Ascending aorta (tissue), 2 donors: ENCODE data around the gene SMAD1. TPM values are rescaled to one million over a fixed set of nuclear protein-coding genes. Genes with fewer than 3 reads are reported as not detected.

Experiments used
- DNase-seq, 2 donors: peaks; one replicate each; pipeline ENCODE4 v3.0.0-alpha.2; 2019; ENCODE audit warnings: low spot score in 2 of 2
- H3K27ac ChIP-seq, 2 donors: fragments of 200-600 bp; sonication (generic); one replicate each; pipeline ENCODE4 v1.5.1; 2016 to 2017; ENCODE audit warnings: mild to moderate bottlenecking in 1 of 2
- H3K27me3 ChIP-seq: fragments of 200-600 bp; sonication (generic); one replicate; pipeline ENCODE4 v1.5.1; 2017
- H3K36me3 ChIP-seq, 2 donors: fragments of 200-600 bp; sonication (generic); one replicate each; pipeline ENCODE4 v1.5.1; 2016
- H3K4me1 ChIP-seq, 2 donors: fragments of 200-600 bp; sonication (generic); one replicate each; pipeline ENCODE4 v1.5.1; 2016 to 2017; ENCODE audit warnings: mild to moderate bottlenecking in 1 of 2
- H3K4me3 ChIP-seq, 2 donors: fragments of 200-600 bp; sonication (generic); one replicate each; pipeline ENCODE4 v1.5.1; 2016 to 2017; ENCODE audit warnings: mild to moderate bottlenecking in 1 of 2
- H3K9me3 ChIP-seq, 2 donors: fragments of 200-600 bp; sonication (generic); one replicate each; pipeline ENCODE4 v1.5.1; 2016
- intact Hi-C: fragments of 100-400 bp; cut with DNase I; formaldehyde crosslinking; loops from one replicate; pipeline ENCODE4 v1.15.1; 2023
- total RNA-seq: library from RNA; depleted of rRNA; stranded (reverse); fragments of >200 nt; gene quantifications from one replicate; pipeline ENCODE4 v1.1.0, GENCODE V29; 2016
- TF ChIP-seq, protein P1 (sequence below), 3 experiments: fragments of 200-600 bp in 2 of 3; fragments of 450-650 bp in 1 of 3; sonication (generic) in 2 of 3; IDR thresholded peaks; one replicate each; pipeline ENCODE4 v1.5.1; 2016 to 2019; ENCODE audit warnings: antibody characterized with exemption in 3 of 3, mild to moderate bottlenecking in 1 of 3, moderate library complexity in 1 of 3

Gene SMAD1
- total RNA-seq, 1 donor from 2014 or later = 20.1 TPM

DNA sequence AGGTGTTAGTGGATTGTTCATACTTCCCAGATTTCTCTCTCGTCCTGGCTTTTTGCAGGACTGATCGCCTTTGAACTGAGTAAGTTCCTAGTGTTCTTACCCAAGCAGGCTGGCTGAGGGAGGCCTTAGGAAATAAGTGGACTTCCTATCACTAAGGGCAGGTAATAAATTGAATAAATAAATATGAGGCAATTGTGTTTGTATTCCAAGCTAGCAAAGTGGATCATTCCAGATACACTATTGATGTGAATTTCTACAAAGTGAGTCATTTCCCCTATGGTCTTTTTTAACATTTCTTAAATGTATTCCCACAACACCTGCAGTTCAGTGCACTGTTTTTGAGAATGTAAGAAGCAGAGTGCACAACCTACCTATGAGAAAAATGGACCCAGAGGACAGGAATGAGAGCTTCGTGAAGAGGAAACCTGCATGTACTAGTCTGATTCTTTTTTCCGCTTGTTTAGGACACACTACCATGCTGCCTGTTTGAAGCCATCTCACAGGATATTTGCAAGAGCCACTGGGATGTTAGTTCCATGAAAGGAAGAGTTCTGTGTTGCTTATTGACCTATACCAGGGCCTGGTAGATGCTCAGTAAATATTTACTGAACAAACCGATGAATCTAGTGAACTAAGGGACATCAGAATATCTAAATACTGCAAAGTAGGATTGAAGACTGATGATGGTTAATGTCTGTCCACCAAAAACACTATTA is 29.0 kb upstream of the SMAD1 start:
- Histone ChIP-seq H3K27ac (no peak overlapping the region), H3K9me3 (no peaks in the 10 kb centered on the region), H3K27me3 (no peaks in the 10 kb centered on the region), H3K36me3 (no peaks in the 10 kb centered on the region), H3K4me1 (no peaks in the 10 kb centered on the region), H3K4me3 (no peak overlapping the region)
- intact Hi-C loops = no loop called here
- no peak for DNase-seq
- TF ChIP-seq, protein P1, sequence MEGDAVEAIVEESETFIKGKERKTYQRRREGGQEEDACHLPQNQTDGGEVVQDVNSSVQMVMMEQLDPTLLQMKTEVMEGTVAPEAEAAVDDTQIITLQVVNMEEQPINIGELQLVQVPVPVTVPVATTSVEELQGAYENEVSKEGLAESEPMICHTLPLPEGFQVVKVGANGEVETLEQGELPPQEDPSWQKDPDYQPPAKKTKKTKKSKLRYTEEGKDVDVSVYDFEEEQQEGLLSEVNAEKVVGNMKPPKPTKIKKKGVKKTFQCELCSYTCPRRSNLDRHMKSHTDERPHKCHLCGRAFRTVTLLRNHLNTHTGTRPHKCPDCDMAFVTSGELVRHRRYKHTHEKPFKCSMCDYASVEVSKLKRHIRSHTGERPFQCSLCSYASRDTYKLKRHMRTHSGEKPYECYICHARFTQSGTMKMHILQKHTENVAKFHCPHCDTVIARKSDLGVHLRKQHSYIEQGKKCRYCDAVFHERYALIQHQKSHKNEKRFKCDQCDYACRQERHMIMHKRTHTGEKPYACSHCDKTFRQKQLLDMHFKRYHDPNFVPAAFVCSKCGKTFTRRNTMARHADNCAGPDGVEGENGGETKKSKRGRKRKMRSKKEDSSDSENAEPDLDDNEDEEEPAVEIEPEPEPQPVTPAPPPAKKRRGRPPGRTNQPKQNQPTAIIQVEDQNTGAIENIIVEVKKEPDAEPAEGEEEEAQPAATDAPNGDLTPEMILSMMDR (IDR thresholded peaks at IDR 0.05) = no peak

DNA sequence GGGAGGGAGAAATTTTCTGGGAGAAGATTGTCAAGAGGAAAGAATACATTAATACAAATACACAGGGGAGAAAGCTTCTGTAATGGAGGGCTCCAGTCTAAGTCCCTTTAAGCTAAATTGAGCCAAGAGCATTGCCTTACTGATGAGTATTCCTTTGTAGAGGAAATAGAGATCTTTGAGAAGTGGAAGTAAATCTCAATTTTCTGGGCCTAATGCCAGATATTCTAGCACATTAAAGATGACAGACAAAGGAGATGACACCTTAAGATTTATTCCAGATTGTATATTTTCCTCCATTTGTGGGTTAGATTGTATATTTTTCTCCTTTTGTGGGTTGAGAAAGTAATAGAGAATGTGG is 28.5 kb upstream of the SMAD1 start:
- TF ChIP-seq, protein P1 (IDR thresholded peaks at IDR 0.05) = no peak
- no peaks in the 10 kb centered on the region for H3K9me3 ChIP-seq
- H3K36me3 ChIP-seq = no peaks in the 10 kb centered on the region
- no peak overlapping the region for H3K4me3 ChIP-seq
- DNase-seq = no peak
- no peak overlapping the region for H3K27ac ChIP-seq
- H3K4me1 ChIP-seq = no peaks in the 10 kb centered on the region
- no peaks in the 10 kb centered on the region for H3K27me3 ChIP-seq
- intact Hi-C loops = no loop called here

DNA sequence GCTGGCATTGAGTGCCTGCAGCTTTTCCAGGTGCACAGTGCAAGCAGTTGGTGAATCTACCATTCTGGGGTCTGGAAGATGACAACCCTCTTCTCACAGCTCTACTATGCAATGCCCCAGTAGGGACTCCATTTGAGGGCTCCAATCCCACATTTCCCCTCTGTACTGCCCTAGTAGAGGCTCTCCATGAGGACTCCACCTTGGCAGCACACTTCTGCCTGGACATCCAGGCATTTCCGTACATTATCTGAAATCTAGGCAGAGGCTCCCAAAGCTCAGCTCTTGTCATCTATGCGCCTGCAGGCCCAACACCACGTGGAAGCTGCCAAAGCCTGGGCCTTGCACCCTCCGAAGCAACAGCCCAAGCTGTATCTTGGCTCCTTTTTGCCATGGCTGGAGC is 8.4 kb upstream of the SMAD1 start:
- intact Hi-C loops = no loop called here
- no peak for DNase-seq
- TF ChIP-seq, protein P1 (IDR thresholded peaks at IDR 0.05) = no peak
- Histone ChIP-seq H3K27ac (no peak overlapping the region), H3K4me1 (no peaks in the 10 kb centered on the region), H3K4me3 (no peak overlapping the region), H3K27me3 (no peaks in the 10 kb centered on the region), H3K9me3 (no peaks in the 10 kb centered on the region), H3K36me3 (no peaks in the 10 kb centered on the region)

DNA sequence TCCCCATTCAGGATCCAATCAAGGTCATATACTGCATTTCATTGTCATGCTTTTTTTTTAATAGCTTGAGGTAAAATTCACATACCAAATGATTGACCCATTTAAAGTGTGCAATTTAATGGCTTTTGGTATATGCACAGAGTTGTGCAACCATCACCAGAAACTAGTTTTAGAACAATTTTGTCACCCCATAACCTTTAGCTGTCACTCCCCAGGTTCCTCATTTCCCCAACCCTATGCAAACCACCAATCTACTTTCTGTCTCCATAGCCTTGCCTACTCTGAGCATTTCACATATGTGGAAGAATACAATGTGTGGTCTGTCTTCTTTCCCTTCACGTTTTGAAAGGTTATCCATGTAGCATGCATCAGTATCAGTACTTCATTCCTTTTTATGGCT is 1.4 kb upstream of the SMAD1 start:
- Histone ChIP-seq H3K4me3 (no peak overlapping the region), H3K27me3 (no peaks in the 10 kb centered on the region), H3K9me3 (no peaks in the 10 kb centered on the region), H3K36me3 (no peaks in the 10 kb centered on the region), H3K27ac (no peak overlapping the region), H3K4me1 (no peaks in the 10 kb centered on the region)
- no peak for DNase-seq
- TF ChIP-seq, protein P1 (IDR thresholded peaks at IDR 0.05) = no peak
- intact Hi-C loops = loop anchor here (5.0 to 10.0 kb wide), 4 partner anchors 137 to 457 kb away; partner anchors contain the start of genes ABCE1, ANAPC10, MMAA and ZNF827

DNA sequence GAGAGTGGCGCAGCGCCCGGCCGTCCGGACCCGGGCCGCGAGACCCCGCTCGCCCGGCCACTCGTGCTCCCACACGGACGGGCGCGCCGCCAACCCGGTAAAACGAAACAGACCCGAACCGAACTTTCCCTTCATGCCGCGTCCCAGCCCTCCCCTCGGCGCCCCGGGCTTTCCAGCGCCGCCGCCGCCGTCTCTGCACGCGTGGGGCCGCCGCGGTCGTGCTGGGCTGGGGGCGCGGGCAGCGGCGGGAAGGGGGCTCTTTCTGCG is 222 bp downstream of the SMAD1 start:
- no peak for DNase-seq
- Histone ChIP-seq H3K4me1 (no peaks in the 10 kb centered on the region), H3K9me3 (no peaks in the 10 kb centered on the region), H3K27ac (peak overlapping the region; percentile 97), H3K36me3 (no peaks in the 10 kb centered on the region), H3K4me3 (peak overlapping the region; percentile 96 to 99), H3K27me3 (no peaks in the 10 kb centered on the region)
- TF ChIP-seq, protein P1 (IDR thresholded peaks at IDR 0.05) = no peak
- intact Hi-C loops = loop anchor here (2.0 to 10.0 kb wide), 6 partner anchors 135 to 455 kb away; partner anchors contain the start of genes ABCE1, ANAPC10, MMAA and OTUD4
